Vagina (tissue), 2 donors: ENCODE results near the gene PPT2.

Experiments
- CTCF ChIP-seq, 3 experiments: fragments of 450-650 bp in 2 of 3; fragments of 200-600 bp in 1 of 3; sonication (generic) in 1 of 3; IDR thresholded peaks; one replicate each; pipeline ENCODE4 v1.5.1; 2017 to 2019; ENCODE audit warnings: antibody characterized with exemption in 3 of 3, mild to moderate bottlenecking in 2 of 3, moderate library complexity in 2 of 3
- POLR2A ChIP-seq, 2 donors: fragments of 450-650 bp; IDR thresholded peaks; one replicate each; pipeline ENCODE4 v1.6.1; 2017; ENCODE audit warnings: antibody characterized with exemption in 2 of 2, mild to moderate bottlenecking in 2 of 2, moderate library complexity in 2 of 2
- POLR2AphosphoS5 ChIP-seq, 2 donors: sonication (generic); formaldehyde crosslinking; IDR thresholded peaks; one replicate each; pipeline ENCODE4 v1.9.0; 2017; ENCODE audit warnings: antibody characterized with exemption in 2 of 2, mild to moderate bottlenecking in 2 of 2, low read depth in 1 of 2; ENCODE audit not compliant: insufficient read depth in 1 of 2

GRCh38 chr6:32190911-32191677, 37.2 kb downstream of the PPT2 start:
- no peak for TF ChIP-seq CTCF (IDR thresholded peaks at IDR 0.05)
- TF ChIP-seq POLR2AphosphoS5 (IDR thresholded peaks at IDR 0.05; ENCODE audit: insufficient read depth in 1 of 2, low read depth in 1 of 2) = no peak
- no peak for TF ChIP-seq POLR2A (IDR thresholded peaks at IDR 0.05)
